OCI-LY3 (cell line): ENCODE results near the gene S100A5.

Source experiments
- EZH2phosphoT487 ChIP-seq: fragments of 200-600 bp; shearing (Covaris generic); IDR thresholded peaks from 2 replicates; pipeline ENCODE4 v1.6.1; 2018; ENCODE audit warnings: antibody characterized with exemption, mixed run types, low read depth
- TF ChIP-seq, protein P1 (sequence below): fragments of 200-600, 300-600 bp; sonication (generic); IDR thresholded peaks from 2 replicates; pipeline ENCODE4 v1.5.1; 2014; ENCODE audit warnings: antibody characterized with exemption, low read length, low read depth

DNA sequence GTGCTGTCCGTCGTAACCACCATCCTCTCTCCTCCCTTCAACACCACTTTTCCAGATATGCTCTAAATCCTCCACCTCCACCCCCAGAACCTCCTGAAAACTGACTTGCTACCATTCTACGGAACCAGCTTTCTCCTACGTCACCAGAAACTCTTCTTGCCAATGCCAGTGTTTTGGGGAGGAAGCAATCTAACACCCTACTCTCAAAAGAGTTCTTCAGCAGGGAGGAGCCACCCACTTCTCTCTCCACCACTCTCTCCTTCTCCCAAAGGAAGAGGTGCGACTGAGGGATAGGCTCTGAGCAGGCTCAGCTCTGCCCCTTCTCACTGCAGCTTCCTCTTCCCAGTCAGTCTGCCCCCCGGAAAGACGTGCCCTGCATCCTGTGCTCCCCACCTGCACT is 31.0 kb upstream of the S100A5 start:
- TF ChIP-seq, protein P1, sequence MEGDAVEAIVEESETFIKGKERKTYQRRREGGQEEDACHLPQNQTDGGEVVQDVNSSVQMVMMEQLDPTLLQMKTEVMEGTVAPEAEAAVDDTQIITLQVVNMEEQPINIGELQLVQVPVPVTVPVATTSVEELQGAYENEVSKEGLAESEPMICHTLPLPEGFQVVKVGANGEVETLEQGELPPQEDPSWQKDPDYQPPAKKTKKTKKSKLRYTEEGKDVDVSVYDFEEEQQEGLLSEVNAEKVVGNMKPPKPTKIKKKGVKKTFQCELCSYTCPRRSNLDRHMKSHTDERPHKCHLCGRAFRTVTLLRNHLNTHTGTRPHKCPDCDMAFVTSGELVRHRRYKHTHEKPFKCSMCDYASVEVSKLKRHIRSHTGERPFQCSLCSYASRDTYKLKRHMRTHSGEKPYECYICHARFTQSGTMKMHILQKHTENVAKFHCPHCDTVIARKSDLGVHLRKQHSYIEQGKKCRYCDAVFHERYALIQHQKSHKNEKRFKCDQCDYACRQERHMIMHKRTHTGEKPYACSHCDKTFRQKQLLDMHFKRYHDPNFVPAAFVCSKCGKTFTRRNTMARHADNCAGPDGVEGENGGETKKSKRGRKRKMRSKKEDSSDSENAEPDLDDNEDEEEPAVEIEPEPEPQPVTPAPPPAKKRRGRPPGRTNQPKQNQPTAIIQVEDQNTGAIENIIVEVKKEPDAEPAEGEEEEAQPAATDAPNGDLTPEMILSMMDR, result no peak
- TF ChIP-seq EZH2phosphoT487, result no peak
